HepG2 (cell line): ENCODE measurements around the gene HES7. TPM values are rescaled to one million over a fixed set of nuclear protein-coding genes. Genes with fewer than 3 reads are reported as not detected.

ENCODE experiments used
- ATAC-seq: fragments of 200-7000 bp; cut with Tn5 transposase; 3 replicates; pipeline ENCODE4 v1.9.1; 2020; ENCODE audit warnings: mild to moderate bottlenecking, moderate library complexity
- BruUV-seq: library from RNA; stranded (reverse); fragments of 400-500 nt; replicated peaks from 2 replicates; lab custom pipeline; 2021; lab: Mats Ljungman, UMichigan
- CTCF ChIA-PET: fragments of 300-600 bp; formaldehyde crosslinking; extraction: SDS; loops from one replicate; lab custom pipeline; 2021; ENCODE audit warnings: low total read pairs, inconsistent platforms, low intra/inter-chr PET ratio; lab: Yijun Ruan, JAX
- POLR2A ChIA-PET: fragments of 350-600 bp; sonication (Branson Sonifier 250); formaldehyde crosslinking; loops from one replicate; lab custom pipeline; 2020; ENCODE audit warnings: antibody characterized with exemption, inconsistent platforms; lab: Yijun Ruan, JAX
- DNase-seq: peaks from one replicate; pipeline ENCODE4 v3.0.0-alpha.2; 2015; ENCODE audit warnings: low spot score
- FAIRE-seq: peaks from 3 replicates; lab custom pipeline; 2011; peaks lifted over from hg19 to GRCh38; lab: Jason Lieb, UNC
- H2AFZ ChIP-seq: one replicate; pipeline ENCODE4 v1.6.1; 2011; ENCODE audit warnings: low read length, inconsistent platforms
- H3K27ac ChIP-seq: fragments of 300-600 bp; 3 replicates; pipeline ENCODE4 v1.8.0; 2011; ENCODE audit warnings: mixed run types, mild to moderate bottlenecking, mixed read lengths, low read length, inconsistent platforms; ENCODE audit not compliant: insufficient read depth; ENCODE audit errors: extremely low read length
- H3K27me3 ChIP-seq, 2 experiments: fragments of 200-600 bp in 1 of 2; 2 replicates in 1 of 2; 3 replicates in 1 of 2; pipeline versions ENCODE4 v1.6.0 to v1.8.0; 2011; ENCODE audit warnings: low read length in 2 of 2, mild to moderate bottlenecking in 2 of 2, moderate library complexity in 2 of 2, inconsistent platforms in 1 of 2; ENCODE audit not compliant: insufficient read depth in 2 of 2, control insufficient read depth in 1 of 2
- H3K36me3 ChIP-seq, 2 experiments: fragments of 200-600 bp in 1 of 2; replicated peaks in 1 of 2; 2 replicates in 1 of 2; 3 replicates in 1 of 2; pipeline versions ENCODE4 v1.5.1 to v1.8.0; 2011; ENCODE audit warnings: low read length in 2 of 2, inconsistent platforms in 1 of 2; ENCODE audit not compliant: insufficient read depth in 2 of 2, control insufficient read depth in 1 of 2
- H3K4me1 ChIP-seq: 2 replicates; pipeline ENCODE4 v1.5.1; 2012; ENCODE audit warnings: low read length, inconsistent platforms; ENCODE audit not compliant: insufficient read depth
- H3K4me2 ChIP-seq: 2 replicates; pipeline ENCODE4 v1.6.0; 2011; ENCODE audit warnings: low read depth, low read length, inconsistent platforms
- H3K4me3 ChIP-seq, 3 experiments: fragments of 200-600 bp in 1 of 3; sonication (generic), shearing (Covaris generic) in 1 of 3; replicated peaks in 1 of 3; 2 replicates each; pipeline ENCODE4 v1.5.1; 2011 to 2016; ENCODE audit warnings: low read length in 3 of 3, inconsistent platforms in 2 of 3, low read depth in 2 of 3, mild to moderate bottlenecking in 2 of 3, control low read depth in 1 of 3, mixed read lengths in 1 of 3; ENCODE audit not compliant: insufficient read depth in 1 of 3
- H3K79me2 ChIP-seq: one replicate; pipeline ENCODE4 v1.6.1; 2011; ENCODE audit warnings: low read length, inconsistent platforms; ENCODE audit not compliant: insufficient read depth
- H3K9ac ChIP-seq: 2 replicates; pipeline ENCODE4 v1.6.0; 2011; ENCODE audit warnings: mild to moderate bottlenecking, low read depth, low read length, inconsistent platforms; ENCODE audit not compliant: insufficient read depth
- H3K9me3 ChIP-seq: 2 replicates; pipeline ENCODE4 v1.5.1; 2012; ENCODE audit warnings: mild to moderate bottlenecking, low read length
- H4K20me1 ChIP-seq: 2 replicates; pipeline ENCODE4 v1.6.0; 2011; ENCODE audit warnings: inconsistent platforms, mild to moderate bottlenecking, low read length, moderate library complexity; ENCODE audit not compliant: insufficient read depth
- CREB3 ChIP-seq: sonication (generic); formaldehyde crosslinking; IDR thresholded peaks from 2 replicates; pipeline ENCODE4 v1.5.0; 2020; ENCODE audit warnings: missing genetic modification reagents
- HNRNPK ChIP-seq: fragments of 200-400 bp; formaldehyde crosslinking; IDR thresholded peaks from 2 replicates; pipeline ENCODE4 v1.6.1; 2018; ENCODE audit warnings: low read length, low read depth, moderate library complexity, mild to moderate bottlenecking; ENCODE audit not compliant: poor library complexity, severe bottlenecking
- KAT8 ChIP-seq: IDR thresholded peaks from 2 replicates; pipeline ENCODE4 v1.6.1; 2016; ENCODE audit warnings: missing genetic modification reagents, missing compliant biosample characterization
- POLR2AphosphoS5 ChIP-seq: IDR thresholded peaks from 2 replicates; pipeline ENCODE4 v1.6.1; 2012; ENCODE audit warnings: low read depth, low read length
- ZMYM2 ChIP-seq: sonication (generic); formaldehyde crosslinking; IDR thresholded peaks from 2 replicates; pipeline ENCODE4 v1.8.0; 2022; ENCODE audit warnings: mild to moderate bottlenecking, missing genetic modification reagents
- ZNF333 ChIP-seq: sonication (generic); formaldehyde crosslinking; IDR thresholded peaks from 2 replicates; pipeline ENCODE4 v1.4.0; 2020; ENCODE audit warnings: mild to moderate bottlenecking, missing genetic modification reagents, borderline replicate concordance
- ZNF761 ChIP-seq: sonication (generic); formaldehyde crosslinking; conservative IDR thresholded peaks from 2 replicates; pipeline ENCODE4 v1.4.0; 2020; ENCODE audit warnings: mild to moderate bottlenecking, missing genetic modification reagents
- WGBS: methylation state at CpG from one replicate; pipeline ENCODE4 v1.1.6; 2017; ENCODE audit warnings: low lambda C conversion rate; 5-methylcytosine and 5-hydroxymethylcytosine counted together
- in situ Hi-C: cut with HindIII; loops from 2 replicates; pipeline ENCODE4 v1.10.0; 2017; ENCODE audit warnings: low pct_unique_long_range_greater_than_20kb; ENCODE audit not compliant: extremely low pct_ligation_motif_present
- intact Hi-C: fragments of 100-400 bp; cut with micrococcal nuclease; formaldehyde crosslinking; loops from one replicate; pipeline ENCODE4 v1.10.0; 2022; ENCODE audit not compliant: unreplicated experiment
- polyA plus RNA-seq, 8 experiments: library from polyadenylated mRNA; depleted of rRNA in 3 of 8; stranded (reverse) in 7 of 8; unstranded in 1 of 8; fragments of >200 nt; fragmentation: Illumina TruSeq in 4 of 8; extraction: Trizol in 4 of 8; gene quantifications; 2 replicates each; pipeline versions ENCODE4 v1.2.1 to v1.2.3, GENCODE V29; 2011 to 2016; ENCODE audit warnings: low read depth in 4 of 8, missing spikeins in 1 of 8, mixed read lengths in 1 of 8; ENCODE audit not compliant: insufficient read depth in 1 of 8
- total RNA-seq, 5 experiments: library from RNA; depleted of rRNA; stranded (reverse); fragments of >200 nt; fragmentation: Illumina TruSeq; extraction: Trizol; gene quantifications; 2 replicates each; pipeline ENCODE4 v1.2.3, GENCODE V29; 2016; ENCODE audit warnings: low read depth in 1 of 5

Gene HES7
- total and polyA plus RNA-seq, 2 of the 13 experiments (the other 11 are each of a cell fraction or from before 2014, with no cell fraction given) = not detected

GRCh38 chr17:8149419-8150193 is 25.7 kb upstream of the HES7 start:
- 96% methylated on average over 25 of the region's 29 CpGs for WGBS
- Histone ChIP-seq H3K9me3 (no peaks in the 10 kb centered on the region), H2AFZ (no peak overlapping the region), H3K79me2 (peaks cover 4% of the 10 kb centered on the region), H3K36me3 (peaks cover 16 to 34% of the 10 kb centered on the region in 2 experiments; a peak in 4 of 5 replicates), H3K9ac (no peak overlapping the region), H3K27me3 (no peaks in the 10 kb centered on the region), H3K4me3 (no peak overlapping the region), H3K4me1 (peaks cover 34% of the 10 kb centered on the region), H3K4me2 (no peak overlapping the region), H4K20me1 (no peaks in the 10 kb centered on the region), H3K27ac (no peak overlapping the region)
- in situ Hi-C loops (no loop called here), intact Hi-C loops (loop anchor here (5.0 kb wide), 1 partner anchor 473 kb away; no protein-coding TSS in a partner anchor)
- DNase-seq (no peak), FAIRE-seq (no peak), ATAC-seq (no peak)
- ChIA-PET CTCF (no interaction called here), POLR2A (no interaction called here)
- BruUV-seq = no TSS peak
- TF ChIP-seq POLR2AphosphoS5 (no peak), HNRNPK (no peak)

GRCh38 chr17:8148560-8148959 is 24.7 kb upstream of the HES7 start:
- H4K20me1 ChIP-seq = no peaks in the 10 kb centered on the region

More at GRCh38 chr17:8148560-8148959, 24.7 kb upstream of the HES7 start:
- no TSS peak for BruUV-seq
- no peak for TF ChIP-seq CREB3 (CRISPR knock-in tag)
- TF ChIP-seq ZMYM2 = no peak
- TF ChIP-seq ZNF761 (CRISPR knock-in tag) = no peak
- TF ChIP-seq KAT8 = no peak
- no peak for TF ChIP-seq ZNF333 (CRISPR knock-in tag)
- H3K27ac ChIP-seq = no peak overlapping the region
- H3K9me3 ChIP-seq = no peaks in the 10 kb centered on the region
- FAIRE-seq = no peak
- H3K36me3 ChIP-seq = peaks cover 16 to 41% of the 10 kb centered on the region in 2 experiments; a peak in 4 of 5 replicates
- H3K79me2 ChIP-seq = peaks cover 4% of the 10 kb centered on the region
- WGBS = 96% methylated on average over 6 of the region's 13 CpGs
- in situ Hi-C loops = no loop called here
- no peak for ATAC-seq
- no peak overlapping the region for H2AFZ ChIP-seq
- ChIA-PET POLR2A (interaction anchor here (1.8 kb wide), 1 partner anchor 24 kb away, joined by 4 read pairs; no protein-coding TSS in a partner anchor), CTCF (no interaction called here)
- no peak for DNase-seq
- no peaks in the 10 kb centered on the region for H3K27me3 ChIP-seq
- H3K4me1 ChIP-seq = peaks cover 24% of the 10 kb centered on the region
- no peak overlapping the region for H3K4me3 ChIP-seq
- no peak overlapping the region for H3K9ac ChIP-seq
- no peak overlapping the region for H3K4me2 ChIP-seq
- intact Hi-C loops = loop anchor here (5.0 kb wide), 1 partner anchor 474 kb away; no protein-coding TSS in a partner anchor
